ENCODE data around the gene GULP1. TPM values are rescaled to one million over a fixed set of nuclear protein-coding genes. Genes with fewer than 3 reads are reported as not detected.
A peak's percentile ranks its signal among the peaks of the same experiment; 100 is the strongest.

GULP1 gene
- total RNA-seq, 1 experiment from 2014 or later = 76.0 TPM

- TF ChIP-seq RAD21 (IDR thresholded peaks at IDR 0.05; ENCODE audit: low read depth) = 0 out of 2 replicates have a peak, but pooled peaks have one; percentile 12
- peak; percentile 24; the same call in 1 of the 2 replicates for TF ChIP-seq POLR2AphosphoS5 (IDR thresholded peaks at IDR 0.05; ENCODE audit: low read depth, low read length)
Measured at GRCh38 chr2:188495969-188496431, 204.3 kb downstream of the GULP1 start (continued).

DNA sequence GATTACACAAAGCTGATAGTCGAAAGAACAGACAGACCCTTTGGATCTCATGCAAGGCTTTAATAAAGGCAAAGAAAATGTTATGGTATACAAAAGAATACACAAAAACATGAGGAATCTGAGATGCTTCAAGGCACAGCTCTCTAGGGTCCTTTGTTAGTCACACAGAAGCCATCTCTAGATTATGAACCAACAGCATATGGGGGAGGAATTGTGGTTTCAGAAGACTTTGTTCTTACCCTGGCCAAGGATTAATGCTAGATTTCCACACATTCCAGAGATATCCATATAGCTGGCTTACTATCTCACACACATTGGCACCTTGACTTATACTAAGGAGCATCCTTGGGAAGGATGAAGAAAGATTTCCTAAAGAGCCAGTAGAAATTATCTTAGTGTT is 206.1 kb downstream of the GULP1 start:
- CTCF ChIA-PET = interaction anchor here (1.0 kb wide), 1 partner anchor 15 kb away, joined by 3 read pairs; no protein-coding TSS in a partner anchor

More for the DNA sequence above, 206.1 kb downstream of the GULP1 start:
- no peaks in the 10 kb centered on the region for H3K27me3 ChIP-seq (ENCODE audit: insufficient read depth, low read length)
- H3K4me3 ChIP-seq (replicated peaks in 1 of 2; ENCODE audit: low read depth in 1 of 2, low read length in 2 of 2) = no peak overlapping the region
- H3K27ac ChIP-seq (ENCODE audit: low read depth, low read length) = peak overlapping the region; percentile 91
- no peak for TF ChIP-seq SIN3A (IDR thresholded peaks at IDR 0.05; ENCODE audit: low read depth)
- TF ChIP-seq SRF (IDR thresholded peaks at IDR 0.05; ENCODE audit: low read depth) = no peak
- TF ChIP-seq EZH2 (IDR thresholded peaks at IDR 0.05) = no peak
- TF ChIP-seq CBX3 (IDR thresholded peaks at IDR 0.05; ENCODE audit: low read depth) = no peak
- TF ChIP-seq YY1 (IDR thresholded peaks at IDR 0.05; ENCODE audit: extremely low read depth, insufficient replicate concordance, low read depth, low read length) = no peak
- no peak for TF ChIP-seq CEBPB (IDR thresholded peaks at IDR 0.05; ENCODE audit: low read depth)
- no peak for TF ChIP-seq JUND (IDR thresholded peaks at IDR 0.05)
- TF ChIP-seq, protein P1, sequence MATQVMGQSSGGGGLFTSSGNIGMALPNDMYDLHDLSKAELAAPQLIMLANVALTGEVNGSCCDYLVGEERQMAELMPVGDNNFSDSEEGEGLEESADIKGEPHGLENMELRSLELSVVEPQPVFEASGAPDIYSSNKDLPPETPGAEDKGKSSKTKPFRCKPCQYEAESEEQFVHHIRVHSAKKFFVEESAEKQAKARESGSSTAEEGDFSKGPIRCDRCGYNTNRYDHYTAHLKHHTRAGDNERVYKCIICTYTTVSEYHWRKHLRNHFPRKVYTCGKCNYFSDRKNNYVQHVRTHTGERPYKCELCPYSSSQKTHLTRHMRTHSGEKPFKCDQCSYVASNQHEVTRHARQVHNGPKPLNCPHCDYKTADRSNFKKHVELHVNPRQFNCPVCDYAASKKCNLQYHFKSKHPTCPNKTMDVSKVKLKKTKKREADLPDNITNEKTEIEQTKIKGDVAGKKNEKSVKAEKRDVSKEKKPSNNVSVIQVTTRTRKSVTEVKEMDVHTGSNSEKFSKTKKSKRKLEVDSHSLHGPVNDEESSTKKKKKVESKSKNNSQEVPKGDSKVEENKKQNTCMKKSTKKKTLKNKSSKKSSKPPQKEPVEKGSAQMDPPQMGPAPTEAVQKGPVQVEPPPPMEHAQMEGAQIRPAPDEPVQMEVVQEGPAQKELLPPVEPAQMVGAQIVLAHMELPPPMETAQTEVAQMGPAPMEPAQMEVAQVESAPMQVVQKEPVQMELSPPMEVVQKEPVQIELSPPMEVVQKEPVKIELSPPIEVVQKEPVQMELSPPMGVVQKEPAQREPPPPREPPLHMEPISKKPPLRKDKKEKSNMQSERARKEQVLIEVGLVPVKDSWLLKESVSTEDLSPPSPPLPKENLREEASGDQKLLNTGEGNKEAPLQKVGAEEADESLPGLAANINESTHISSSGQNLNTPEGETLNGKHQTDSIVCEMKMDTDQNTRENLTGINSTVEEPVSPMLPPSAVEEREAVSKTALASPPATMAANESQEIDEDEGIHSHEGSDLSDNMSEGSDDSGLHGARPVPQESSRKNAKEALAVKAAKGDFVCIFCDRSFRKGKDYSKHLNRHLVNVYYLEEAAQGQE (IDR thresholded peaks at IDR 0.05; ENCODE audit: low read depth) = no peak
- TF ChIP-seq CTCF (IDR thresholded peaks at IDR 0.05 in 2 of 3, conservative IDR thresholded peaks at IDR 0.05 in 1 of 3; ENCODE audit: borderline replicate concordance in 1 of 3, insufficient read depth in 1 of 3, low read depth in 2 of 3, low read length in 2 of 3) = no peak
- no peak for TF ChIP-seq ZBTB33 (IDR thresholded peaks at IDR 0.05; ENCODE audit: extremely low read depth, insufficient replicate concordance, low read length)
- no peak for TF ChIP-seq ELF1 (IDR thresholded peaks at IDR 0.05; ENCODE audit: borderline replicate concordance, low read depth)
- no peak for TF ChIP-seq RAD21 (IDR thresholded peaks at IDR 0.05; ENCODE audit: low read depth)
- no peak for TF ChIP-seq POLR2AphosphoS5 (IDR thresholded peaks at IDR 0.05; ENCODE audit: low read depth, low read length)
- TF ChIP-seq FOSL1 (IDR thresholded peaks at IDR 0.05; ENCODE audit: low read depth) = no peak
- no peak for TF ChIP-seq ZFX (IDR thresholded peaks at IDR 0.05)
- TF ChIP-seq SP1 (IDR thresholded peaks at IDR 0.05; ENCODE audit: low read depth) = no peak
- DNase-seq (ENCODE audit: low read depth, low spot score) (no peak), ATAC-seq (no peak; the same call in 1 of the 2 replicates)
- H4K20me1 ChIP-seq (ENCODE audit: insufficient read depth) = no peaks in the 10 kb centered on the region
- H3K9me2 ChIP-seq (ENCODE audit: insufficient read depth) = no peaks in the 10 kb centered on the region
- H2AFZ ChIP-seq (ENCODE audit: low read depth, low read length, poor library complexity, severe bottlenecking) = no peak overlapping the region
- no peak overlapping the region for H3K9ac ChIP-seq (ENCODE audit: low read length)
- intact Hi-C loops (cut with micrococcal nuclease) = loop anchor here (5.0 kb wide), 2 partner anchors 115 to 205 kb away; partner anchors contain the start of gene GULP1
- no peaks in the 10 kb centered on the region for H3K79me2 ChIP-seq (ENCODE audit: insufficient read depth, low read length)
- ChIA-PET RAD21 (ENCODE audit: low non-redundant PET in 1 of 2, low total read pairs in 2 of 2, uncharacterized antibody in 2 of 2, unreplicated experiment in 2 of 2) (no interaction called here), POLR2A (no interaction called here)
- no TSS peak for BruUV-seq (replicated peaks)
- H3K4me2 ChIP-seq (ENCODE audit: low read length) = peak overlapping the region; percentile 57
- peaks cover 56 to 58% of the 10 kb centered on the region in 2 experiments for H3K4me1 ChIP-seq (ENCODE audit: control insufficient read depth in 1 of 2, insufficient read depth in 2 of 2, low read length in 2 of 2)
- no peaks in the 10 kb centered on the region; a peak in 1 of 4 replicates for H3K36me3 ChIP-seq (ENCODE audit: control insufficient read depth in 1 of 2, insufficient read depth in 2 of 2, low read length in 2 of 2)
- no peaks in the 10 kb centered on the region for H3K9me3 ChIP-seq (ENCODE audit: control insufficient read depth in 1 of 2, insufficient read depth in 1 of 2, low read depth in 1 of 2, low read length in 2 of 2)
